Panc1 (cell line): Measurements from ENCODE around the gene ARHGAP44.

ENCODE experiments used
- POLR2AphosphoS5 ChIP-seq: IDR thresholded peaks from 2 replicates; pipeline ENCODE4 v1.6.1; 2012; ENCODE audit warnings: mild to moderate bottlenecking, low read depth, low read length, moderate library complexity
- SIN3A ChIP-seq: IDR thresholded peaks from 2 replicates; pipeline ENCODE4 v1.6.1; 2012; ENCODE audit warnings: low read depth, mild to moderate bottlenecking, low read length, moderate library complexity, borderline replicate concordance; ENCODE audit not compliant: insufficient read depth
- TCF7L2 ChIP-seq: IDR thresholded peaks from 2 replicates; pipeline ENCODE4 v1.6.1; 2011; ENCODE audit warnings: mild to moderate bottlenecking, low read depth, low read length, inconsistent platforms
- TF ChIP-seq, protein P1 (sequence below): fragments of 450-650 bp; IDR thresholded peaks from 2 replicates; pipeline ENCODE4 v1.5.1; 2017; ENCODE audit warnings: mild to moderate bottlenecking
- TF ChIP-seq, protein P2 (sequence below), 2 experiments: IDR thresholded peaks; 2 replicates each; pipeline ENCODE4 v1.6.1; 2011 to 2012; ENCODE audit warnings: low read depth in 2 of 2, control low read depth in 1 of 2, low read length in 1 of 2, mild to moderate bottlenecking in 1 of 2, moderate library complexity in 1 of 2; ENCODE audit not compliant: insufficient read depth in 1 of 2

DNA sequence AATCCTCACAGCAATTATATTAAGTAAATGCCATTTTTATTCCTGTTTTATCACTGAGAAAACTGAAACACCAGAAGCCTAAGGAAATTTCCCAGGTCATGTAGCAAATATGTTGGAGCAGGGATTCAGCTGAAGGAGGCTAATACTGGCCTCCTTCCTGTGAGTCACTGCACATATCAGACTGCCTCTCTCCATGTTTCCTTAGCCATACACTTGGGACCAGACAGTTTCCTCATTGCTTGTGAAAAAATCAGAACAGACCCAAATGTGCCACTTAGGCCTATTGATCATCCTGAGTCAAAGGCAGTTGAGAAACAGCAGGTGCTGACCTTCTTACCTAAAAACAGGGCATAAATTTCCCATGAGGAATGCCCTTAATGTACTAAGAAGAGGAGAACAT lies 247.5 kb downstream of the ARHGAP44 start:
- TF ChIP-seq, protein P1, sequence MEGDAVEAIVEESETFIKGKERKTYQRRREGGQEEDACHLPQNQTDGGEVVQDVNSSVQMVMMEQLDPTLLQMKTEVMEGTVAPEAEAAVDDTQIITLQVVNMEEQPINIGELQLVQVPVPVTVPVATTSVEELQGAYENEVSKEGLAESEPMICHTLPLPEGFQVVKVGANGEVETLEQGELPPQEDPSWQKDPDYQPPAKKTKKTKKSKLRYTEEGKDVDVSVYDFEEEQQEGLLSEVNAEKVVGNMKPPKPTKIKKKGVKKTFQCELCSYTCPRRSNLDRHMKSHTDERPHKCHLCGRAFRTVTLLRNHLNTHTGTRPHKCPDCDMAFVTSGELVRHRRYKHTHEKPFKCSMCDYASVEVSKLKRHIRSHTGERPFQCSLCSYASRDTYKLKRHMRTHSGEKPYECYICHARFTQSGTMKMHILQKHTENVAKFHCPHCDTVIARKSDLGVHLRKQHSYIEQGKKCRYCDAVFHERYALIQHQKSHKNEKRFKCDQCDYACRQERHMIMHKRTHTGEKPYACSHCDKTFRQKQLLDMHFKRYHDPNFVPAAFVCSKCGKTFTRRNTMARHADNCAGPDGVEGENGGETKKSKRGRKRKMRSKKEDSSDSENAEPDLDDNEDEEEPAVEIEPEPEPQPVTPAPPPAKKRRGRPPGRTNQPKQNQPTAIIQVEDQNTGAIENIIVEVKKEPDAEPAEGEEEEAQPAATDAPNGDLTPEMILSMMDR, result no peak
- TF ChIP-seq SIN3A, result no peak
- TF ChIP-seq, protein P2, sequence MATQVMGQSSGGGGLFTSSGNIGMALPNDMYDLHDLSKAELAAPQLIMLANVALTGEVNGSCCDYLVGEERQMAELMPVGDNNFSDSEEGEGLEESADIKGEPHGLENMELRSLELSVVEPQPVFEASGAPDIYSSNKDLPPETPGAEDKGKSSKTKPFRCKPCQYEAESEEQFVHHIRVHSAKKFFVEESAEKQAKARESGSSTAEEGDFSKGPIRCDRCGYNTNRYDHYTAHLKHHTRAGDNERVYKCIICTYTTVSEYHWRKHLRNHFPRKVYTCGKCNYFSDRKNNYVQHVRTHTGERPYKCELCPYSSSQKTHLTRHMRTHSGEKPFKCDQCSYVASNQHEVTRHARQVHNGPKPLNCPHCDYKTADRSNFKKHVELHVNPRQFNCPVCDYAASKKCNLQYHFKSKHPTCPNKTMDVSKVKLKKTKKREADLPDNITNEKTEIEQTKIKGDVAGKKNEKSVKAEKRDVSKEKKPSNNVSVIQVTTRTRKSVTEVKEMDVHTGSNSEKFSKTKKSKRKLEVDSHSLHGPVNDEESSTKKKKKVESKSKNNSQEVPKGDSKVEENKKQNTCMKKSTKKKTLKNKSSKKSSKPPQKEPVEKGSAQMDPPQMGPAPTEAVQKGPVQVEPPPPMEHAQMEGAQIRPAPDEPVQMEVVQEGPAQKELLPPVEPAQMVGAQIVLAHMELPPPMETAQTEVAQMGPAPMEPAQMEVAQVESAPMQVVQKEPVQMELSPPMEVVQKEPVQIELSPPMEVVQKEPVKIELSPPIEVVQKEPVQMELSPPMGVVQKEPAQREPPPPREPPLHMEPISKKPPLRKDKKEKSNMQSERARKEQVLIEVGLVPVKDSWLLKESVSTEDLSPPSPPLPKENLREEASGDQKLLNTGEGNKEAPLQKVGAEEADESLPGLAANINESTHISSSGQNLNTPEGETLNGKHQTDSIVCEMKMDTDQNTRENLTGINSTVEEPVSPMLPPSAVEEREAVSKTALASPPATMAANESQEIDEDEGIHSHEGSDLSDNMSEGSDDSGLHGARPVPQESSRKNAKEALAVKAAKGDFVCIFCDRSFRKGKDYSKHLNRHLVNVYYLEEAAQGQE (IDR thresholded peaks at IDR 0.05; ENCODE audit: insufficient read depth in 1 of 2, low read depth in 2 of 2, low read length in 1 of 2), result no peak
- no peak for TF ChIP-seq POLR2AphosphoS5
- TF ChIP-seq TCF7L2, result no peak
